NCI-H460 (cell line): ENCODE measurements around the gene SF1. TPM values are rescaled to one million over a fixed set of nuclear protein-coding genes. Genes with fewer than 3 reads are reported as not detected.
"Not testable (repeated sequence)": the region's sequence is repeated elsewhere in the genome, so short reads cannot be mapped to it uniquely, and the experiment has no call there.

ENCODE experiments used
- DNase-seq: peaks from one replicate; pipeline ENCODE4 v3.0.0-alpha.2; 2016; ENCODE audit warnings: low read depth; ENCODE audit errors: extremely low read depth
- polyA plus RNA-seq: library from polyadenylated mRNA; depleted of rRNA; stranded (reverse); fragments of >200 nt; gene quantifications from 2 replicates; pipeline ENCODE4 v1.2.3, GENCODE V29; 2014; cell fraction: nucleus; rRNA removed
- total RNA-seq: library from RNA; depleted of rRNA; stranded (reverse); fragments of >200 nt; shearing (Covaris generic); gene quantifications from 2 replicates; pipeline ENCODE4 v1.2.3, GENCODE V29; 2014; rRNA removed

Gene SF1, protein sequence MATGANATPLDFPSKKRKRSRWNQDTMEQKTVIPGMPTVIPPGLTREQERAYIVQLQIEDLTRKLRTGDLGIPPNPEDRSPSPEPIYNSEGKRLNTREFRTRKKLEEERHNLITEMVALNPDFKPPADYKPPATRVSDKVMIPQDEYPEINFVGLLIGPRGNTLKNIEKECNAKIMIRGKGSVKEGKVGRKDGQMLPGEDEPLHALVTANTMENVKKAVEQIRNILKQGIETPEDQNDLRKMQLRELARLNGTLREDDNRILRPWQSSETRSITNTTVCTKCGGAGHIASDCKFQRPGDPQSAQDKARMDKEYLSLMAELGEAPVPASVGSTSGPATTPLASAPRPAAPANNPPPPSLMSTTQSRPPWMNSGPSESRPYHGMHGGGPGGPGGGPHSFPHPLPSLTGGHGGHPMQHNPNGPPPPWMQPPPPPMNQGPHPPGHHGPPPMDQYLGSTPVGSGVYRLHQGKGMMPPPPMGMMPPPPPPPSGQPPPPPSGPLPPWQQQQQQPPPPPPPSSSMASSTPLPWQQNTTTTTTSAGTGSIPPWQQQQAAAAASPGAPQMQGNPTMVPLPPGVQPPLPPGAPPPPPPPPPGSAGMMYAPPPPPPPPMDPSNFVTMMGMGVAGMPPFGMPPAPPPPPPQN
- 72.2 and 90.0 TPM in 2 replicates for total RNA-seq
- 88.6 and 110 TPM in 2 replicates for polyA plus RNA-seq

DNA sequence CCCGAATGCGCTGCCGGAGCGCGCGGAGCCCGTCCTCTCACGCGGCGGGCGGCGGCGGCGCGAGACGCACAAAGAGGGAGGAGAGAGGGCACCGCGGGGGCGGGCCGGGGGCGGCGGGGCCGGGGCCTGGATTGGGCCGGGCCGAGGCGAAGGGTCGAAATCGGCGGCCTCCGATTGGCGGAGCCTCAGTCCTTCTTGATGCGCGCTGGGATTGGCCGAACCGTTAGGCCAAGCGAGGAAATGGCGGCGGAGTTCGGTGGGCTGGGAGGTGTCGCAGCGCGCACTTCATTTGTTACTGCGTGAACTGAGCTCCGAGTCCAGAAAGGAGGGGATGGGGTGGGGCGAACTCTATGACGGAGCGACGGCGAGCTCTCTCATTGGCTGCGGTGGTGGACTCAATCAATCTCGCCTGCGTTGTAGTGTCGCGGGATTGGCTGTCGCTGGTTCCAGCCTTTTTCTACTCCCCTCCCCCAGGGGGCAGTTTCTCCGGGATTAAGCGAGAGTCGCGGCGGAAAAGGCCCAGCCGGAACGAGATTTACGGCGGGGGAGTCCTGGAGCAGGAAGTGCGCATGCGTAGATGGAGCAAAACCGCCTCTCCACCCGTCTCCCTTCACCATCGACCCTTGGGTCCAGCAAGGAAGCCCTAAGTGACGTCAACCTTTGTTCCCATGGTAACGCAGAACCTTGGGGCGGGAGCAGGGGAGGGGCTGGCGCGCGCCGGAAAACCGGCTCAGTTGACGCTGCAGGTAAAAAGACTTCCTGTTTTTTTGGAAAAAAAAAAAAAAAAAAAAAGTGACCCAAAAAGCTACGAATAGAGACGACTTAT is at the start of gene SF1:
Gene SF1 (minus strand): TSS at position 70 of the 826 bp plus-strand sequence. CDS start 150 bp downstream, outside the sequence.
- peak; percentile 99 for DNase-seq

GRCh38 chr11:64827451-64827839 is 49.1 kb upstream of the SF1 start:
- DNase-seq, result no peak

DNA sequence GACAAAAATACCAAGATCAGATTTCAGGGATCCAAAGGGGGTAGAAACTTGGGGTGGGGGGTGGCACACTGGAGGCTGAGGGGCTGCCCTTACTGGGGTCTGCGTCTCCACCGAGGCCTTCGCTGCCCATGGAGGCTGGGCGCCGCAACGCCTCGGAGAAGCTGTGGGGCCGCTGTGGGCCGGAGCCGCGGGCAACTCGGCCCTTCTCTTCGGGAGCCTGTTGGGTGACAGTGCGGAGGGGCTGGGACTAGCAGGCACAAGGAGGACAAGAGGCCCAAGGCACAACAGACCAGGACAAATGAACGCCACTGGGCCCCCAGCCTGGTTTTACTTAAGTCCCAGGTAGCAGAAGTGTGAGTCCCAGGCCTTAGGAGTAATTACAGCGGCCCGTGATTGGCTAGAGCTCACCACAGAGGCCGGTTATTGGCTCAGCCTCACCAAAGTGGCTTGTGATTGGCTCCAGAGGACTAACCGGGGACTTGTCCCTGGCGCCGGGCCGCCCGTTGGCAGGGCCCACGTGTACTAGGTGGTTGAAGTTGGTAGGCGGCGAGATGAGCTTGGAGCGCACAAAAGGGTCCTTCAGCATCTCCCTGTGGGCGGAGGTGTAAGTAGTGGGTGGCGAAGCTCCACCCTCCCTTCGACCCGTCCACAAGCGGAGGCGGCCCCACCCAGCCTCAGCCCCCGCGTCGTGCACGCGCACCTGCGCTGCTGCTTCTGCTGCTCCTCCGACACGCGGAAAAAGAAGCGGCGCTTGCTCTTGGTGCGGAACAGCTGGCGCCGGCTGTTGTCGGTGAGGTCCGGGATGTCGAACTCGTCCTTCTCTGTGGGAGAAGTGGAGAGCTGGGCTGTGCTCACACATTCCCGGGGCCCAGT is 48.5 kb upstream of the SF1 start:
- DNase-seq, result no peak

DNA sequence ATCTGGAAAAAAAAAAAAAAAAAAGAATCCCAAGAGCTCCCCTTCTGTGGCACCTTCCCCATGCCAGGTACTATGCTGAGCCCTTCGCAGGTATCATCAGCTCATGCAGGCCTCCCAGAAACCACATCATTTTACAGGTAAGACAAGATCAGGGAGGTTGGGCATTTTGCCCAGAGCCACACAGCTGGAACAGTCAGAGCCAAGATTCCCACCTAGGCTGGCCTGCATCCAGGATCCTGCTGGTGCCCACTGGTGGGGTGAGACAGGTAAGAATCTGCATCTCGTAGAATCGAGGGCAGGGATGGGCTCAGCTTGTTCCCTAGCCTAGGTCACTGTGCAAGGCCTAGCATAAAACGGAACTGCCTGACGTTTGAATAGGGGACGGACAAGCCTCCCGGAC is 47.7 kb upstream of the SF1 start:
- no peak for DNase-seq

DNA sequence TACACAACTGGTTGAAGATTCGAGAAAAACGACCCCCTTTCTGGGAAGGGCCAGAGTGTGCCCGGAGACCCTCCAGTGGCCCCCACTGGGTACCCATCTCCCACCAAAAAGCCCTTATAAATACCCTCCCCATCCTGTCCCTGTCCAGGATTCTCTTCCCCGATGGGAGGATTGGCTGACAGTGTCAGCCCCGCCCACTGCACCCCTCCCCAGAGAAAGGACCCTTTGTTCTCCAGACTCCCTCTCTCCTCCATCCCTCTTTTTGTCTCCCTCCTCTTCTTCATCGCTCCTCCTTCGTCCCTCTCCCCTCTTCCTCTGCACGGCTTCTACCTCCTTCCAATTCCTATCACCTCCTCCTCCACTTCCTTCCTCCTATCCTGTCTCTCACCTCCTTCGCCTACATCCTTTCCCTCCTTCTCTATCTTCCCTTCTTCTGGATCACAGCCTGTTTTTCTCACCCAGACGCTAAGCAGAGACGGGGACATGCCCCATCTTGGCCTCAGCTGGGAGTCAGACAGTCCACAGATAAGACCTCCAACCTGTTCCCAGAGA is 45.3 kb upstream of the SF1 start:
- DNase-seq, result no peak

DNA sequence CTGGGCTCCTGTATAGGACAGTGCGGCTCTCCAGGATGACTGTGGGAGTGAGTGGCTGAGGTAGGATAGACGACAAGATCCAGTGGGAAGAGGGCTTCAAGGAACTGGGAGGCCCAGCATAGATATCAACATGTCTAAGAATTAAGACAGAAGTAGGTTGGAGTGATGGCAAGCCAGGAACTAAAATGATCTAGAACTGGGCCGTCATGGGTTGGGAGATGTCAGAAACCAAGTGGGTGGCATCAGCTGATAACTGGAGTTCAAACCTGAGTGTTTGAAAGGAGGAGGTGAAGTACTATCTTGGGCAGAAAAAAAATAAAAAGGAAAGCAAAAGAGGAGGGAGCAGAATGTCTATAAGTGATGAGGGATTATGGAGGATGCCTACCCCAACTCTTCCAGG is 39.1 kb upstream of the SF1 start:
- DNase-seq, result no peak

DNA sequence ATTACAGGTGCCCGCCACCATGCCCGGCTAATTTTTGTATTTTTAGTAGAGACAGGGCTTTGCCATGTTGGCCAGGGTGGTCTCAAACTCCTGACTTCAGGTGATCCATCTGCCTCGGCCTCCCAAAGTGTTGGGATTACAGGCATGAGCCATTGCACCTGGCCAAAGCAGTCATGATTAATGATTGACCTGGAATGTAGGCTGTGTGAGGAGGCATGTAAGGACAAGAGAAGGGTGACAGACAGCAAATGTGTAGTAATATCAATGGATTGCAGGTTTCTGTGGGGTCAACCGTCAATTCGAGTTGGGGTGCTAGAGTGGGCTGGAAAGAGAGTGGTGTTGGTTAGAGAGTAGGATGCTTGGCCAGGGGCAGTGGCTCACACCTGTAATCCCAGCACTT is 37.1 kb upstream of the SF1 start:
- DNase-seq, result not testable (repeated sequence)

DNA sequence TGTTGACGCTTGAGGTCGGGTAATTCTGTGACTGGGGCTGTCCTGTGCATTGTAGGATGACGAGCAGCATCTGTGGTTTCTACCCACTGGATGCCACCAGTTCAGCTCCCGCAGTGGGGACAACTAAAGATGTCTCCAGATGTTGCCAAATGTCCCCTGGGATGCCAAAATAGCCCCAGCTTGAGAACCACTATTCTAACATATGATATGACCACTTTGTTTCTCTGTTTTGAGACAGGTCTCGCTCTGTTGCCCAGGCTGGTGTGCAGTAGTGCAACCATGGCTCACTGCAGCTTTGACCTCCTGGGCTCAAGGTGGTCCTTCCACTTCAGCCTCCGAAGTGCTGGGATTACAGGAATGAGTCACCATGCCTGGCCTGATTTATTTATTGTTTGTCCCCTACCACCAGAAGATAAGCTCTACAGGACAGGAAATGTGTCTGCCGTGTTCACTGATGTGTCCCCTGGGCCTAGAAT is 36.4 kb upstream of the SF1 start:
- no peak for DNase-seq

DNA sequence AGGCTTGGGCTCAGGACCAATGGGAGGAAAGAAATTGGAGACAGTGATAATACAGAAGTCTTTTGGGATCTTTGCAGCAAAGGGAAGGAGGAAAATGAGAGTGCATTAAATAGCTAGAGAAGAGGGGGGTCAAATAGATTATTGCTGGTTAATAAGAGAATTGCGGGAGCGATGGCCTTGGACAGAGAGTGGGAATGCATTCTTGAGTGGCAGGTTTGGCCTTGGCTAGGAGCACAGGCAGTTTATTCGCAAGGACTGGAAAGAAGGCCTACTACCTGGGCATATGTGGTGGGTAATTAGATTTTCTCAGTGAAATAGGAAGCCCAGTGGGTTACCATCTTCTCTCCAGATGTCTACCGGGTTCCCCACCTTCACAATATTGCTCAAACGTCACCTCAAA is 35.5 kb upstream of the SF1 start:
- DNase-seq, result no peak

- no peak for DNase-seq
These were observed 32.5 kb upstream of the SF1 start for GRCh38 chr11:64810891-64811272.

DNA sequence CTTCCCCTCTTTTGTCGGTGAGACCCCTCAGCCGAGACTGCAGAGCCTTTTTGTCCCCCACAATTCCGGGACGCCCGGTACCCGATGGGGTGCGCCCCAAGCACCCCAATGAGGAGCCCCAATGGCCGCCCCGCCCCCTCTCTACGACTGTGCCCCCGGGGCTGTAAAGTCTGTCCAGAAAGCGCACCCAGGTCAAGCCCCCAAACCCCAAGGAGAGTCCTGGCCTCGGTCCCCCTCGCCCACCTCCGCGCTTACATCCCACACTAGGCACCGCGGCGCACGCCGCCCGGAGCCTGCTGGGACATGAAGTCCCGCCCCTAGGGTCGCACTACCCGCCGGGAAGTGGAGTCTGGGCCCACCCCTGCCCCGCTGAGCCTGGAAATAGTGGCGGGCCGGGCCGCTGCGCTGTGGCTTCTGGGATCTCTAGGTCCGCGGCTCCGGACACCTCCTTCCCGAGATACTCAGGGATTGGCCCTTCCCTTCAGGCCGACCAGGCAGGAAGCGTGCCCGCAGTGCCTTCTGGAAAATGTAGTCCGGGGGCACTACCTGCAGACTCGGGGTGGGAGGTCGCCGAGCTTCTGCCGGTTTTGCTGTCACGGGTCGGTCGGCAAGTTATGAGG is 32.0 kb upstream of the SF1 start, which contains the start of gene MEN1:
Gene MEN1 (minus strand): TSS at position 281 of the 620 bp plus-strand sequence. CDS start 442 bp downstream, outside the sequence.
- DNase-seq, result peak; percentile 87

- no peak for DNase-seq
These were observed 31.5 kb upstream of the SF1 start for GRCh38 chr11:64809781-64810241.

GRCh38 chr11:64805481-64805880 is 27.1 kb upstream of the SF1 start:
- DNase-seq, result no peak

- no peak for DNase-seq
These were observed 26.2 kb upstream of the SF1 start for GRCh38 chr11:64804346-64805210.

DNA sequence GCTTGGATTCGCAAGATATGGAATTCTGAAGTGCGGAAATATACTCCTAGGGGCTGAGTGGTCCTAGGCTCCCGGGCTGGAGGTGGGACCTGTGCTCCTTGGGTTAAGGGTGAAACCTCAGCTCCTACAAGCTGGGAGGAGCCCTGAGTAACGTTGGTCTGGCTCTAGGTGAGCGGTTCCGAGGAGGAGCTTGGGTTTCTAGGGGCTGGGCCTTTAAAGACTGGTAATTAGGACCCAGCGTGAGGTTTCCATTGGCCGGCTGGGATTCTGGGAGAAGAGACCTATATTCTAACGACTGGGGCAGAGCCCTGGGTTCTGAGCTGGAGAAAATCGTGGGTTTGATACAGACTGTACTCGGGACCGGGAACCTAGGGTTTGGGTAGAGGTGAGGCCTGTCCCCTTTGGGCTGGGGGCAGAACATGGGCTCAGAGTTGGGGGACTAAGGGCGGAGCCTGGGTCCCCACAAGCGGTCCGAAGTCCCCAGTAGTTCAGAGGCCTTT is 25.6 kb upstream of the SF1 start:
- DNase-seq, result no peak

GRCh38 chr11:64803158-64803845 is 25.0 kb upstream of the SF1 start, which contains the start of gene MAP4K2:
Gene MAP4K2, minus strand, starts transcription at chr11:64803214. Its CDS starts 65 bp downstream, at chr11:64803149.
- peak; percentile 73 for DNase-seq
